Liver (tissue), 3 donors: ENCODE results near the gene OSBPL9.

Experiments
- ATF3 ChIP-seq: IDR thresholded peaks from 2 replicates; pipeline ENCODE4 v1.6.1; 2016; ENCODE audit warnings: antibody characterized with exemption
- CTCF ChIP-seq: fragments of 150-350 bp; IDR thresholded peaks from 2 replicates; pipeline ENCODE4 v1.5.1; 2017; ENCODE audit warnings: improper control_type of control experiment, low read depth, low read length; ENCODE audit not compliant: missing input control
- FOXA1 ChIP-seq: IDR thresholded peaks from 2 replicates; pipeline ENCODE4 v1.6.1; 2016; ENCODE audit warnings: antibody characterized with exemption
- MAX ChIP-seq: IDR thresholded peaks from 2 replicates; pipeline ENCODE4 v1.6.1; 2016; ENCODE audit warnings: antibody characterized with exemption
- RAD21 ChIP-seq, 2 donors: IDR thresholded peaks; 2 replicates each; pipeline ENCODE4 v1.6.1; 2016; ENCODE audit warnings: antibody characterized with exemption in 2 of 2, mild to moderate bottlenecking in 2 of 2
- RXRA ChIP-seq, 2 donors: IDR thresholded peaks; 2 replicates each; pipeline ENCODE4 v1.6.1; 2017 to 2018; ENCODE audit warnings: antibody characterized with exemption in 2 of 2, mild to moderate bottlenecking in 1 of 2
- SP1 ChIP-seq: IDR thresholded peaks from 2 replicates; pipeline ENCODE4 v1.6.1; 2018; ENCODE audit warnings: antibody characterized with exemption, mild to moderate bottlenecking
- TAF1 ChIP-seq: conservative IDR thresholded peaks from 2 replicates; pipeline ENCODE4 v1.6.1; 2016; ENCODE audit warnings: antibody characterized with exemption, mild to moderate bottlenecking
- ZBTB33 ChIP-seq: IDR thresholded peaks from 2 replicates; pipeline ENCODE4 v1.6.1; 2016; ENCODE audit warnings: antibody characterized with exemption
- donor health status: healthy.
- donor health status: healthy.

- TF ChIP-seq CTCF = no peak
- TF ChIP-seq ZBTB33 = no peak
- no peak for TF ChIP-seq FOXA1
- TF ChIP-seq SP1 = no peak
- TF ChIP-seq TAF1 = no peak
- TF ChIP-seq RAD21 (IDR thresholded peaks at IDR 0.05) = no peak
- TF ChIP-seq MAX = no peak
- TF ChIP-seq ATF3 = no peak
- no peak for TF ChIP-seq RXRA (IDR thresholded peaks at IDR 0.05)
Measured at GRCh38 chr1:51740652-51741051, 123.8 kb downstream of the OSBPL9 start.
